Transverse colon (tissue), 4 donors: ENCODE results near the gene USP6NL. TPM values are rescaled to one million over a fixed set of nuclear protein-coding genes. Genes with fewer than 3 reads are reported as not detected.

ENCODE experiments used
- DNase-seq: peaks from one replicate; pipeline ENCODE4 v3.0.0-alpha.2; 2019
- H3K27ac ChIP-seq, 4 donors: fragments of 200-600 bp; sonication (generic); 2 replicates each; pipeline ENCODE4 v1.5.1; 2016 to 2018; ENCODE audit warnings: inconsistent platforms in 4 of 4
- H3K27me3 ChIP-seq: fragments of 200-600 bp; sonication (generic); 2 replicates; pipeline ENCODE4 v1.5.1; 2017; ENCODE audit warnings: inconsistent platforms
- H3K36me3 ChIP-seq, 4 donors: fragments of 200-600 bp; sonication (generic); 2 replicates each; pipeline ENCODE4 v1.5.1; 2017 to 2019; ENCODE audit warnings: inconsistent platforms in 4 of 4
- H3K4me1 ChIP-seq, 4 donors: fragments of 200-600 bp; sonication (generic); 2 replicates each; pipeline ENCODE4 v1.5.1; 2017 to 2020; ENCODE audit warnings: inconsistent platforms in 4 of 4
- H3K4me3 ChIP-seq, 4 donors: fragments of 200-600 bp; sonication (generic); 1 replicate in 1 of 4; 2 replicates in 3 of 4; pipeline versions ENCODE4 v1.5.1 to v1.6.1; 2017 to 2019; ENCODE audit warnings: inconsistent platforms in 4 of 4
- H3K9me3 ChIP-seq, 2 donors: fragments of 200-600 bp; sonication (generic); 2 replicates each; pipeline ENCODE4 v1.5.1; 2017 to 2019; ENCODE audit warnings: inconsistent platforms in 2 of 2
- CTCF ChIP-seq, 5 experiments: fragments of 200-600 bp in 3 of 5; fragments of 450-650 bp in 2 of 5; sonication (generic) in 3 of 5; IDR thresholded peaks; 1 replicate in 2 of 5; 2 replicates in 3 of 5; pipeline ENCODE4 v1.5.1; 2016 to 2017; ENCODE audit warnings: antibody characterized with exemption in 5 of 5, inconsistent platforms in 3 of 5, mild to moderate bottlenecking in 2 of 5, moderate library complexity in 1 of 5
- EP300 ChIP-seq: sonication (generic); formaldehyde crosslinking; IDR thresholded peaks from one replicate; pipeline ENCODE4 v1.6.1; 2017; ENCODE audit warnings: antibody characterized with exemption, low read depth
- POLR2A ChIP-seq: fragments of 450-650 bp; IDR thresholded peaks from one replicate; pipeline ENCODE4 v1.6.1; 2016; ENCODE audit warnings: antibody characterized with exemption, mild to moderate bottlenecking, moderate library complexity
- POLR2AphosphoS5 ChIP-seq, 3 donors: sonication (generic); formaldehyde crosslinking; IDR thresholded peaks; one replicate each; pipeline ENCODE4 v1.6.1; 2016; ENCODE audit warnings: antibody characterized with exemption in 3 of 3
- WGBS, 2 donors: methylation state at CpG; one replicate each; pipeline ENCODE4 v1.1.5; 2018; ENCODE audit warnings: low coverage in 1 of 2; 5-methylcytosine and 5-hydroxymethylcytosine counted together
- in situ Hi-C, 4 donors: fragments of 200-750 bp; cut with MboI; loops; one replicate each; pipeline versions ENCODE4 v1.15.0 to v1.15.1; 2017; ENCODE audit warnings: low sequenced_read_pairs in 3 of 4, low pct_ligation_motif_present in 1 of 4, low pct_unique_long_range_greater_than_20kb in 1 of 4
- intact Hi-C: fragments of 100-400 bp; cut with DNase I; formaldehyde crosslinking; loops from one replicate; pipeline ENCODE4 v1.15.1; 2023; ENCODE audit warnings: low total_unique reads
- total RNA-seq, 4 donors: library from RNA; depleted of rRNA; stranded (reverse); fragments of >200 nt; gene quantifications; one replicate each; pipeline ENCODE4 v1.1.0, GENCODE V29; 2016

The USP6NL gene
- total RNA-seq, 4 donors from 2014 or later: 17.3 to 45.8 (median 26.6) TPM

- Histone ChIP-seq H3K27ac (no peak overlapping the region), H3K36me3 (no peaks in the 10 kb centered on the region), H3K4me3 (no peak overlapping the region), H3K27me3 (no peaks in the 10 kb centered on the region), H3K4me1 (peaks cover 0 to 19% (median 6%) of the 10 kb centered on the region in 4 donors), H3K9me3 (no peaks in the 10 kb centered on the region)
- 88 to 93% methylated on average over 6 of the region's 6 CpGs for WGBS, 2 donors
- no peak for DNase-seq
- intact Hi-C loops: no loop called here
- TF ChIP-seq EP300: no peak
- no peak for TF ChIP-seq POLR2A
- TF ChIP-seq POLR2AphosphoS5 (IDR thresholded peaks at IDR 0.05): no peak
- no peak for TF ChIP-seq CTCF (IDR thresholded peaks at IDR 0.05)
- in situ Hi-C loops: no loop called here
Measured at GRCh38 chr10:11594589-11595394, 16.7 kb downstream of the USP6NL start.

- Histone ChIP-seq H3K4me1 (peaks cover 0 to 29% (median 6%) of the 10 kb centered on the region in 4 donors), H3K27me3 (no peaks in the 10 kb centered on the region), H3K36me3 (no peaks in the 10 kb centered on the region), H3K9me3 (no peaks in the 10 kb centered on the region), H3K4me3 (no peak overlapping the region), H3K27ac (no peak overlapping the region)
- in situ Hi-C loops: no loop called here
- 52 to 53% methylated on average over 2 to 7 of the region's 7 CpGs for WGBS, 2 donors
- TF ChIP-seq CTCF (IDR thresholded peaks at IDR 0.05) (no peak), EP300 (no peak), POLR2A (no peak)
- peak; percentile 53 for DNase-seq
- intact Hi-C loops: no loop called here
Measured at GRCh38 chr10:11593612-11594011, 17.8 kb downstream of the USP6NL start.

GRCh38 chr10:11589738-11590137 lies 21.7 kb downstream of the USP6NL start:
- TF ChIP-seq EP300 (no peak), POLR2A (no peak), CTCF (IDR thresholded peaks at IDR 0.05) (no peak), POLR2AphosphoS5 (IDR thresholded peaks at IDR 0.05) (no peak)
- intact Hi-C loops (no loop called here), in situ Hi-C loops (no loop called here)
- no peak for DNase-seq
- H3K9me3 ChIP-seq: peaks cover 0 to 6% of the 10 kb centered on the region in 2 donors
- no peak overlapping the region for H3K4me3 ChIP-seq
- H3K4me1 ChIP-seq: peaks cover 0 to 23% (median under 1%) of the 10 kb centered on the region in 4 donors
- H3K27me3 ChIP-seq: no peaks in the 10 kb centered on the region
- 83 to 92% methylated on average over 4 of the region's 4 CpGs for WGBS, 2 donors
- H3K36me3 ChIP-seq: no peaks in the 10 kb centered on the region
- H3K27ac ChIP-seq: no peak overlapping the region

GRCh38 chr10:11588873-11589574 lies 22.4 kb downstream of the USP6NL start:
- no peak overlapping the region for H3K27ac ChIP-seq
- 55 to 65% methylated on average over 2 to 3 of the region's 3 CpGs for WGBS, 2 donors
- peaks cover 0 to 6% of the 10 kb centered on the region in 2 donors for H3K9me3 ChIP-seq
- no peaks in the 10 kb centered on the region for H3K27me3 ChIP-seq
- DNase-seq: no peak
- peaks cover 0 to 19% (median 0%) of the 10 kb centered on the region in 4 donors for H3K4me1 ChIP-seq
- intact Hi-C loops (no loop called here), in situ Hi-C loops (no loop called here)
- H3K4me3 ChIP-seq: no peak overlapping the region
- TF ChIP-seq EP300: no peak
- TF ChIP-seq CTCF (IDR thresholded peaks at IDR 0.05): no peak
- no peak for TF ChIP-seq POLR2A
- H3K36me3 ChIP-seq: no peaks in the 10 kb centered on the region
